SKM-1 (cell line): ENCODE measurements around the gene PLEKHJ1.

ENCODE experiments used
- DNase-seq: peaks from one replicate; lab custom pipeline; 2025; ENCODE audit not compliant: unreplicated experiment; lab: John Stamatoyannopoulos, UW

The PLEKHJ1 gene

GRCh38 chr19:2249880-2250765, 14.0 kb upstream of the PLEKHJ1 start:
- DNase-seq, result no peak

DNA sequence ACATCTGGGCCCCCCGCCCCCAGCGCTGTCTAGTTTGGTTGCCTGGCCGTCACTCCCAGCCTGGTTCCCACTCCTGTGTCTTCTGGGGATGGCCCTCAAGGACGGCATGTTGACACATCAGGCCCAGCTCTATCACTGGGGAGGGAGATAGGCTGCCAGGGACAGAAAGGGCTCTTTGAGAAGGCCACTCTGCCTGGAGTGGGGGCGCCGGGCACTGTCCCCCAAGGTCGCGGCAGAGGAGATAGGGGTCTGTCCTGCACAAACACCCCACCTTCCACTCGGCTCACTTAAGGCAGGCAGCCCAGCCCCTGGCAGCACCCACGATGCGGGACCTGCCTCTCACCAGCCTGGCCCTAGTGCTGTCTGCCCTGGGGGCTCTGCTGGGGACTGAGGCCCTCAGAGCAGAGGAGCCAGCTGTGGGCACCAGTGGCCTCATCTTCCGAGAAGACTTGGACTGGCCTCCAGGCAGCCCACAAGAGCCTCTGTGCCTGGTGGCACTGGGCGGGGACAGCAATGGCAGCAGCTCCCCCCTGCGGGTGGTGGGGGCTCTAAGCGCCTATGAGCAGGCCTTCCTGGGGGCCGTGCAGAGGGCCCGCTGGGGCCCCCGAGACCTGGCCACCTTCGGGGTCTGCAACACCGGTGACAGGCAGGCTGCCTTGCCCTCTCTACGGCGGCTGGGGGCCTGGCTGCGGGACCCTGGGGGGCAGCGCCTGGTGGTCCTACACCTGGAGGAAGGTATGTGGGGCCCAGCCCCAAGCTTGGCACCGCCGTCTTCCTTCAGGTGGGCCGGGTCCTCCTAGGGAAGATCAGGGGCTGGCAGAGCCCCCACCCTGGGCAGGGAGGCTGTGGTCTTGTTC, 13.1 kb upstream of the PLEKHJ1 start, which contains the start of gene AMH:
Gene AMH, plus strand, starts transcription at position 314 of the 857 bp plus-strand sequence. Its CDS starts 10 bp downstream, at position 324.
- DNase-seq, result no peak

DNA sequence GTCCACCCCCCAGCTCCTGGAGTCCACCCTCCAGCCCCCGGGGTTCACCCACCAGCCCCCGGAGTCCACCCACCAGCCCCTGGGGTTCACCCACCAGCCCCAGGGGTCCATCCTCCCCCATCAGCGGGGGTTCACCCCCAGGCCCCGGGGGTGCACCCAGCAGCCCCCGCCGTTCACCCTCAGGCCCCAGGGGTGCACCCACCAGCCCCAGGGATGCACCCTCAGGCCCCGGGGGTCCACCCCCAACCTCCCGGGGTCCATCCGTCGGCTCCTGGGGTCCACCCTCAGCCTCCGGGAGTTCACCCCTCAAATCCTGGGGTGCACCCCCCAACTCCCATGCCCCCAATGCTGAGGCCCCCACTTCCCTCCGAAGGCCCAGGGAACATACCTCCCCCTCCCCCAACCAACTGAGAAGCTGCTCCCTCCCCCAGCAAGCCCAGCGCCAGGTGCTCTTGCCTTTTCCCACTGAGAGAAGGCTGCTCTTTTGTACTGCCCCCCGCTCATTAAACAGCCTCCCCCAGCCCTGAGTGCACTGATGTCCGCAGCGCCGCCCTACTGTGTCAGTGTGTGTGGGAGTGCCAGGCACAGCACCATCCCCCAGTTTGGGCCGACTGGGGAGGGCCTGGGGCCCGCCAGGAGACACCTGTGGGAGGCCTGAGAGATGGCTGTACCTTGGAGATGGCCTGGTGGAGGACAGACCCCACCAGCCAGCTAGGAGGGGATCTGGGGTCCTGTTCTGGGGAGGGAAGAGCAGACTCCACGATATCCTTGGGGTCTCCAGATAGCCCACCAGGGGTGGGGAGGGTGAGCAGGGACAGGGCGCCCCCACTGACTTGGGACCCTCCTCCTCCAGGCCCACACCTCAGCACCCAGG, 12.2 kb upstream of the PLEKHJ1 start:
- no peak for DNase-seq

DNA sequence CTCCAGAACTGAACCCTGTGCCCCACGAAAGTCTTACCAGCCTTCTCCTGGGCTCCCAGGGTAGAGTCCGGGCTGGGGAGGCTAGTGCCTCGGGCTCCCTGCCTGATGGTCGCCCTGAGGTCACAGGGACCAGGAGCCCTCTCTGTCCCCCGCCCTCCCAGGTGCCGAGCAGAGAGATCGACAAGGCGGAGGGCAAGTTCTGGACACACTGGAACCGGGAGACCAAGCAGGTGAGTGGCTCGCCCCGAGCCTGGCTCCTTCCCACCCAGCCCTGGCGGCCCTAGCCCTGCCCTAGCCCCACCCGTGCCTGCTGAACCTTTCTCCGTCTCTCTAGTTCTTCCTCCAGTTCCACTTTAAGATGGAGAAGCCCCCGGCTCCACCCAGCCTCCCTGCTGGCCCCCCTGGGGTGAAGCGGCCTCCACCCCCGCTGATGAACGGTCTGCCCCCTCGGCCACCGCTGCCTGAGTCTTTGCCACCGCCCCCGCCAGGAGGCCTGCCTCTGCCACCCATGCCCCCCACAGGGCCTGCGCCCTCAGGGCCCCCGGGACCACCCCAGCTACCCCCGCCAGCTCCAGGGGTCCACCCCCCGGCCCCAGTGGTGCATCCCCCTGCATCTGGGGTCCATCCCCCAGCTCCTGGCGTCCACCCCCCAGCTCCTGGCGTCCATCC, 11.4 kb upstream of the PLEKHJ1 start:
- DNase-seq, result no peak

DNA sequence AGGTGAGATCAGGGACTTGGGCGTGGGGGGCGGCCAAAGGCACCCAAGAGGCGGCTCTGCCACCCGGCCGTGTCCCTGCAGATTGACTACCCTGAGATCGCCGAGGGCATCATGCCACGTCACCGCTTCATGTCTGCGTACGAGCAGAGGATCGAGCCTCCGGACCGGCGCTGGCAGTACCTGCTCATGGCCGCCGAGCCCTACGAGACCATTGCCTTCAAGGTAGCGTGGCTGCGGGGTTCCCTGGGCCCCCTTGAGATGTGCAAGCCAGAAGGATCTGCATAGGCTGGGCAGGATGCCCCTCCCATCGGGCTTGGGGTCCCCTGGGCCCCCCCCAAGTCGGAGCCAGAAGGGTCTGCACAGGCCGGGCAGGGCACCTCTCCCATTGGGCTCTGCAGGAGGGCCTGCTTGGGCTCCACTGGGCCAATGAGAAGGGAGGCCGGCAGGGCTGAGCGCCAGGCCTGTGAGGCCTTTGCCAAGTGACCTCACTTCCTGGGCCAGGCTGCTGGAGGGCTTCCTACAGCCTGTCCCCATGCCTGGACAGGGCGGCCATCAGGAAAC, 10.8 kb upstream of the PLEKHJ1 start:
- no peak for DNase-seq

DNA sequence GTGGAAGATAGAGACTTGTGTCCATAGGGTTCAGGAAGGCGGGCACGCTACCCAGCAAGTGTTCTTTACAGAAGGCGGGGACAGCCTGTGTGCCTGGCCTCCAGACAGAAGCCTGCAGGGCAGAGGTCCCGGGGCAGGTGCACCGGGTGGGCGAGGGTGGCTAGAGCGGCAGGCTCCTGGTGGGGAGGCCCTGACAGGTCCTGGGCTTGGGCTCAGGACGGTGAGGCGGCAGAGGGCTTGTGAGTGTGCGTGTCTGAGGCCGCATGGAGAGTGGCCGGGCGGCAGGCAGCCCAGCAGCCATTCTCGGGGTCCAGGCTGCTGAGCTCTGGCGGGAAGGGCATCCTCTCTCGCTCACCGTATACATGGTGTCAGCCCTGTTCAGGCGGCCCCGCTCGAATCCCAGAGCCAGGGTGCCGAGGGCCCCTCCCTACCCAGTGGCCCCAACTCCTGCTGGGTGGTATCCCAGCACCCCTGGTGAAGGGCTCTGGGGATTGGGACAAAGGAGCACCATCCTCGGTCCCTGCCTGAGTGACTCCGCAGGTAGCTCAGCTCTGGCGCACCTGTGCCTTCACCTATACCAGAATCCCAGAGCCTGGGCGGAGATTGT, 10.0 kb upstream of the PLEKHJ1 start:
- DNase-seq, result no peak

DNA sequence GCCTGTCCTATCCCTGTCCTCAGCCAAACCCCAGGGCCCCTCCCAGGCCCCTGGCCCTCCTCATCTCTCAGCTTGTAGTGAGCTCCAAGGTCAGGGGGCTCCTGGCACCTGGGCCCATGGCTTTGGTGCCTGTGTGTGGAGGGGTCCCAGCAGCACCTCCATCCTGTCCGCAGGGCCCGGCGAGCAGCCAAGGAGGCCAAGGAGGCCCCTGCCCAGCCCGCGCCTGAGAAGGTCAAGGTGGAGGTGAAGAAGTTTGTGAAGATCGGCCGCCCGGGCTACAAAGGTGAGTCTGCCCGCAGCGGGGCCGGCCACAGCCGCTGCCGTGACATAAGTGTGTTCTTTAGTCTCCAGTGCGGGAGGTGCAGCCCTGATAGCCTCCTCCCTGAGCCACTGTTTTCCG, 9.1 kb upstream of the PLEKHJ1 start:
- DNase-seq, result no peak

DNA sequence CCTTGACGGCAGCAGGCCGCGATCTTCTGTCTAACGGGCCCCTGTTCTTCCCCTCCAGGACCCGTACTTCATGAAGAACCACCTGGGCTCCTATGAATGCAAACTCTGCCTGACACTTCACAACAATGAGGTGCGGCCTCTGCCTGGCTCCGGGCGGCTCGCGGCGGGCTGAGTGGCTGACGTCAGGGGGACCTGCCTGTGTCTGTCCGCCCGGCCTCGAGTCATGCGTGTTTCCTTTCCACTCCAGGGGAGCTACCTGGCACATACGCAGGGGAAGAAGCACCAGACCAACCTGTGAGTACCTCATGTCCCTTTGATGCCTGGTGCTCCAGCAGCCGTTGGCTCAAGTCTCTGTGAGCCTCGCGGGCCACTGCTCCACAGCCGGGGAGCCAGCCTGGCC, 8.4 kb upstream of the PLEKHJ1 start:
- no peak for DNase-seq

DNA sequence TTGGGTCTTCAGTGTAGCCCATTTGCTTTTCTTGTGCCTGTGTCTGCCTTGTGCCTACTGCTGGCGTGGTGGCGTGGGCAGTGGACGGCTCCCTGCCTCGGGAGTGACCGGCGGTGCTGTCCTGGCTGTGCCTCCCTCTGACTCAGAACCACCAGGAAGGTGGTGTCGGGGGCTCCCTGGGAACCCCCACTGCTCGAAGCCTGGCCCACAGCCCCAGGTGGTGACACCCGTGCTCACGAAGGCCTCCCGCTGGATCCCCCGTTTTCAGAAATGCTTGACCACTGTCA, 7.9 kb upstream of the PLEKHJ1 start:
- DNase-seq, result no peak

- no peak for DNase-seq
Measured at GRCh38 chr19:2243274-2244124, 7.4 kb upstream of the PLEKHJ1 start.

GRCh38 chr19:2242816-2243215, 6.7 kb upstream of the PLEKHJ1 start:
- no peak for DNase-seq

DNA sequence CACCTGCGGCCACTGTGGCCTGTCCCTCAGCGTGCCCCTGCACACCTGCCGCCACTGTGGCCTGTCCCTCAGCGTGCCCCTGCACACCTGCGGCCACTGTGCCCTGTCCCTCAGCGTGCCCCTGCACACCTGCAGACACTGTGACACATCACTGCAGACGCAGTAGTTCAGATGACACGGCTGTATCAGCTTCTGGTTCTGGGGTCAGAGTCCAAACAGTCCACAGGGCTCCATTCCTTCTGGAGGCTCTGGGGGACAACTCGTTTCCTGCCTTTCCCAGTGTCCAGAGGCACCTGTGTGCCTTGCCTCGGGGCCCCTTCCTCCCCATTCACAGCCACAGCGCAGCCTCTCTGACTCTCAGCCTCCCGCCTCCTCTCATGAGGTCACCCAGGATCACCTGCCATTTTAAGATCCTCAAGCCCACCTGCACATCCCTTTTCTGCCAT, 6.0 kb upstream of the PLEKHJ1 start:
- DNase-seq, result no peak

DNA sequence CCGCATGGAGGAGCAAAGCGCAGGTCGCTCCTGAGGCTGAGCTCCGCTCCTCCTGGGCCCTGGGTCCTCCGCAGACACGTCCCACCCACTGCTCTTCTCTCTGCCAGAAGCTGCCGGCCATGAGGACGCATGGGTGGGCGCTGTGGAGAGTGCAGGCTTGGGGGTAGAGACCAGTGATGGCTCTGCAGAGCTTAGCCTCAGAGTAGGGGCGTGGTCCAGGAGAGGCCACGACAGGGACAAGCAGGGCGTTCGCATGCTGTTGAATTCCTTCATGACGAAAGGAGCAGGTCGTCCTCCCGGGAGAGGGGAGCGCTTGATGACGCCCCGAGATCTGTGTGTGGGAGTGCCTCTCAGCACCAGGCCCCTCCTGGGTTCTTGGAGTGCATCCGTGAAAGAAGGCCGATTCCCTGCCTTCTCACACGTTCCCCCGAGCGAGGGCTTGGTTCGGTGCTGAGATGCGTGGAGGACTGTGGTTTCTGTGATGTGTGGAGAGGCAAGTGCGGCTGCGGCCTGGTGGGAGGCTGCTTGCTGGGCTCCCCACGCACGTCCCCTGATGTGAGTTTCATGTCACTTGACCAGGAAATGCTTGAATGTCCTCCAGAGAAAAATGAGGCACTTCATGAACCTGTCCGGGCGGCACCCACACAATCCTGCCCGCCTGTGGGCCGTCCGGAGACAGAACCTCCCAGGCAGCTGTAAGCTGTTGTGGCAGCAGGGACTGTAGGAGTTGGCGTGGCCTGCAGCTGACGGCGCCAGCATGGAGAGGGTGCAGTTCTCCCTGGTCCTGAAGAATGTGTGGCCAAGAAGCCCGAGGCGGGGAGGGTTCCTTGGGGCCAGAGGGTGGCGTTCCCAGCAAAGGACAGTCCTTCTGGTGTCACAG, 5.0 kb upstream of the PLEKHJ1 start:
- DNase-seq, result no peak

- no peak for DNase-seq
Measured at GRCh38 chr19:2239771-2240770, 3.9 kb upstream of the PLEKHJ1 start.

GRCh38 chr19:2239173-2239572, 3.0 kb upstream of the PLEKHJ1 start:
- no peak for DNase-seq

- DNase-seq, result no peak
Measured at GRCh38 chr19:2237869-2238153, 1.7 kb upstream of the PLEKHJ1 start.
